ENCODE measurements around the gene CFAP157. TPM values are rescaled to one million over a fixed set of nuclear protein-coding genes. Genes with fewer than 3 reads are reported as not detected.

CFAP157 gene
- total and polyA plus RNA-seq, 2 experiments from 2014 or later, result 0.51 TPM; not detected in 1

DNA sequence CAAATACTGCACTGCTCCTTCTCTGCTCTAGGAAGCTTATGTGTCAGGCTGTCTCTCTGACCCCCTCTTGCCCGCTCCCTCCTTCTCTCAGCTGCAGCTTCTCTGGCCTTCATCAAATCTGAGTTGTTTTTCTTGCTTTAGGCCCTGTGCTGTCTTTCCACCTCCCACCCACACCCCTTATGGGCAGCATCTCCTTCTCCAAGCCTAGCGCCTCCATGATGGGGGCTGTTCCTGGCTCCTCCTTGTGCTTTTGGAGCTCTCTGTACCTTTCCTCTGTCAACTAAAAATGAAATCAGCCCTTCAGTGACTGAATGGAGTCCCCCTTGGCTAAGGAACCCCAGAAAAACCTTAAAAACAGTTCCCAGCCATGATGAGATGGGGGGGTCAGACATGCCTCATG, 6.6 kb upstream of the CFAP157 start:
- H3K4me3 ChIP-seq, result no peak overlapping the region
- H2AFZ ChIP-seq, result no peak overlapping the region
- TF ChIP-seq EZH2 (IDR thresholded peaks at IDR 0.05; ENCODE audit: borderline replicate concordance), result no peak
- no peak for TF ChIP-seq EZH2phosphoT487 (IDR thresholded peaks at IDR 0.05; ENCODE audit: low read depth, severe bottlenecking, unreplicated experiment)
- TF ChIP-seq, protein P1, sequence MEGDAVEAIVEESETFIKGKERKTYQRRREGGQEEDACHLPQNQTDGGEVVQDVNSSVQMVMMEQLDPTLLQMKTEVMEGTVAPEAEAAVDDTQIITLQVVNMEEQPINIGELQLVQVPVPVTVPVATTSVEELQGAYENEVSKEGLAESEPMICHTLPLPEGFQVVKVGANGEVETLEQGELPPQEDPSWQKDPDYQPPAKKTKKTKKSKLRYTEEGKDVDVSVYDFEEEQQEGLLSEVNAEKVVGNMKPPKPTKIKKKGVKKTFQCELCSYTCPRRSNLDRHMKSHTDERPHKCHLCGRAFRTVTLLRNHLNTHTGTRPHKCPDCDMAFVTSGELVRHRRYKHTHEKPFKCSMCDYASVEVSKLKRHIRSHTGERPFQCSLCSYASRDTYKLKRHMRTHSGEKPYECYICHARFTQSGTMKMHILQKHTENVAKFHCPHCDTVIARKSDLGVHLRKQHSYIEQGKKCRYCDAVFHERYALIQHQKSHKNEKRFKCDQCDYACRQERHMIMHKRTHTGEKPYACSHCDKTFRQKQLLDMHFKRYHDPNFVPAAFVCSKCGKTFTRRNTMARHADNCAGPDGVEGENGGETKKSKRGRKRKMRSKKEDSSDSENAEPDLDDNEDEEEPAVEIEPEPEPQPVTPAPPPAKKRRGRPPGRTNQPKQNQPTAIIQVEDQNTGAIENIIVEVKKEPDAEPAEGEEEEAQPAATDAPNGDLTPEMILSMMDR (IDR thresholded peaks at IDR 0.05; ENCODE audit: poor library complexity), result no peak
- H3K4me1 ChIP-seq (ENCODE audit: insufficient read depth), result no peaks in the 10 kb centered on the region
- H3K9me3 ChIP-seq (ENCODE audit: low read depth), result no peaks in the 10 kb centered on the region
- H3K27ac ChIP-seq, result no peak overlapping the region
- WGBS (ENCODE audit: low lambda C conversion rate, missing lambda C conversion rate), result 95% methylated on average over 2 of the region's 2 CpGs
- H3K9me2 ChIP-seq (replicated peaks; ENCODE audit: insufficient read depth), result no peaks in the 10 kb centered on the region
- no peak overlapping the region for H3K4me2 ChIP-seq
- H3K36me3 ChIP-seq (replicated peaks; ENCODE audit: insufficient read depth, low read depth), result no peaks in the 10 kb centered on the region
- H4K20me1 ChIP-seq (ENCODE audit: insufficient read depth, poor library complexity, severe bottlenecking), result no peaks in the 10 kb centered on the region
- no peak for DNase-seq (ENCODE audit: low spot score)
- H3K27me3 ChIP-seq, result no peaks in the 10 kb centered on the region
- H3K79me2 ChIP-seq, result no peaks in the 10 kb centered on the region

DNA sequence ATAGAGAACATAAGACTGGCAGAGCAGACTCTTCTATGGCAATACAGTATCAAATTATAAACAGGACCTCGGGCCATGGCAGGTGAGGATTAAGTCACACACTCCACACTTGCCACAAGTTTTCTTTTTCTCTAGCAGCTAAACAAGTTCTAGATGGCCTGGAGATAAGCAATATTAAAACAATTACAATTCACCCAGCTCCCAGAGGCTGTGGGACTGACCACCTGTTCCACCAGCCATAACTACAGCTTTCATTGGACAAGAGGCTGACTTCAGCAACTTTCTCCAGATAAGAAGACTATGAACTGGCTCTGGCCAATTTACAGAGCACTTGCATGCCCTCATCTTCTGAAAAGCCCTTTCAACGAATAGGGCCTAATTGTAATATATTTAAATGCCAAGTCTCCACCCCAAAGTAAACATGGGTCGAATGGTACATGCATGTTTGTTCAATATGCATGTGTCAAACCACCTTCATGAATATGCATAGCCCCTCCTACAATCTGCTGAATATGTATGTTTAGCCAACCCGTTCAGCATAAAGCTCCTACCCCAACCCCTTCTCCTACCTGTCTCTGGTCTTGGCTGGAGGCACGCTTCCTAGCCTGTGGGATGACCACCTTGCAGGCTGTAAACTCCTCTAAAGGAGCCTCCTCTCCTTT, 6.1 kb upstream of the CFAP157 start:
- Histone ChIP-seq H3K79me2 (no peaks in the 10 kb centered on the region), H3K4me1 (ENCODE audit: insufficient read depth) (no peaks in the 10 kb centered on the region), H3K36me3 (replicated peaks; ENCODE audit: insufficient read depth, low read depth) (no peaks in the 10 kb centered on the region), H2AFZ (no peak overlapping the region), H4K20me1 (ENCODE audit: insufficient read depth, poor library complexity, severe bottlenecking) (no peaks in the 10 kb centered on the region), H3K27ac (no peak overlapping the region), H3K4me2 (no peak overlapping the region), H3K9me2 (replicated peaks; ENCODE audit: insufficient read depth) (no peaks in the 10 kb centered on the region), H3K4me3 (no peak overlapping the region), H3K9me3 (ENCODE audit: low read depth) (no peaks in the 10 kb centered on the region), H3K27me3 (no peaks in the 10 kb centered on the region)
- DNase-seq (ENCODE audit: low spot score), result no peak
- no peak for TF ChIP-seq EZH2 (IDR thresholded peaks at IDR 0.05; ENCODE audit: borderline replicate concordance)
- TF ChIP-seq, protein P1 (IDR thresholded peaks at IDR 0.05; ENCODE audit: poor library complexity), result no peak
- no peak for TF ChIP-seq EZH2phosphoT487 (IDR thresholded peaks at IDR 0.05; ENCODE audit: low read depth, severe bottlenecking, unreplicated experiment)
- 76% methylated on average over 5 of the region's 5 CpGs for WGBS (ENCODE audit: low lambda C conversion rate, missing lambda C conversion rate)

DNA sequence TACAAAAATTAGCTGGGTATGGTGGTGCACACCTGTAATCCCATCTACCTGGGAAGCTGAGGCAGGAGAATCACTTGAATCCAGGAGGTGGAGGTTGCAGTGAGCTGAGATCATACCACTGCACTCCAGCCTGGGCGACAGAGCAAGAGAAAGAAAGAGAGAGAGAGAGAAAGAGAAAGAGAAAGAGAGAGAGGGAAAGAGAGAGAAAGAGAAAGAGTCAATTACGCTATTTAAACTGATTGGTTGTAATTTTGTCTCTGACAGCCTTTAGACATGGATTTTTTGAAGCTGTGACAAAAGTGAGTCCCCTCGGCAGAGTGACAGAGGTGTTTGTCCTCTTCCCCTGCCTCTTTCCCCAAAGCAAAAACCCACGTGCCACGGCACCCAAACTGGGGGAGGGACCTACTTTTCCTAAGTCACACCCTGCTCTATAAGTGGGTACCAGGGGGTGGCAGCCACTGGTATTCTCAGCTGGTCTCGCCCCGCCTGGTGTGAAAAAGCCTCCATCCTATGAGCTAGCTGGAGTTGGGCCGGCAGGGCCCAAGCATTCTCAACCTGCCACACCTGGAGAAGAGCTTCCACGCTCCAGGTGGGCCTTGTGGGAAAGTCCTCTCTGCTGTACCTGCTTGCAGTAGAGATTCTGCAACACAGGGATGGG, 3.4 kb upstream of the CFAP157 start:
- Histone ChIP-seq H3K79me2 (no peaks in the 10 kb centered on the region), H3K4me1 (ENCODE audit: insufficient read depth) (no peaks in the 10 kb centered on the region), H3K9me2 (replicated peaks; ENCODE audit: insufficient read depth) (no peaks in the 10 kb centered on the region), H3K27me3 (no peaks in the 10 kb centered on the region), H3K27ac (no peak overlapping the region), H2AFZ (no peak overlapping the region), H3K36me3 (replicated peaks; ENCODE audit: insufficient read depth, low read depth) (no peaks in the 10 kb centered on the region), H3K9me3 (ENCODE audit: low read depth) (no peaks in the 10 kb centered on the region), H4K20me1 (ENCODE audit: insufficient read depth, poor library complexity, severe bottlenecking) (no peaks in the 10 kb centered on the region), H3K4me3 (no peak overlapping the region), H3K4me2 (no peak overlapping the region)
- TF ChIP-seq EZH2phosphoT487 (IDR thresholded peaks at IDR 0.05; ENCODE audit: low read depth, severe bottlenecking, unreplicated experiment) (no peak), EZH2 (IDR thresholded peaks at IDR 0.05; ENCODE audit: borderline replicate concordance) (no peak)
- TF ChIP-seq, protein P1 (IDR thresholded peaks at IDR 0.05; ENCODE audit: poor library complexity), result no peak
- WGBS (ENCODE audit: low lambda C conversion rate, missing lambda C conversion rate), result 91% methylated on average over 9 of the region's 9 CpGs
- no peak for DNase-seq (ENCODE audit: low spot score)

Data from hepatocyte (in vitro differentiated cells).